Fibroblast of villous mesenchyme (primary cell): ENCODE data around the gene UGT1A8. TPM values are rescaled to one million over a fixed set of nuclear protein-coding genes. Genes with fewer than 3 reads are reported as not detected.
"Not testable (repeated sequence)": the region's sequence is repeated elsewhere in the genome, so short reads cannot be mapped to it uniquely, and the experiment has no call there.

Source experiments
- DNase-seq: peaks from one replicate; pipeline ENCODE4 v3.0.0-alpha.2; 2010; ENCODE audit warnings: low read depth
- H3K4me3 ChIP-seq: 2 replicates; pipeline ENCODE4 v1.5.1; 2011; ENCODE audit warnings: low read depth, mild to moderate bottlenecking, low read length
- total RNA-seq: library from RNA; depleted of rRNA; stranded (reverse); fragments of >200 nt; gene quantifications from 2 replicates; pipeline ENCODE4 v1.2.3, GENCODE V29; 2012
- TF ChIP-seq, protein P1 (sequence below): IDR thresholded peaks from 2 replicates; pipeline ENCODE4 v1.5.1; 2012; ENCODE audit warnings: low read depth, mild to moderate bottlenecking, low read length; ENCODE audit not compliant: insufficient read depth

The UGT1A8 gene
- total RNA-seq, 1 donor, result under 0.01 TPM

- DNase-seq, result peak; percentile 8
- TF ChIP-seq, protein P1, sequence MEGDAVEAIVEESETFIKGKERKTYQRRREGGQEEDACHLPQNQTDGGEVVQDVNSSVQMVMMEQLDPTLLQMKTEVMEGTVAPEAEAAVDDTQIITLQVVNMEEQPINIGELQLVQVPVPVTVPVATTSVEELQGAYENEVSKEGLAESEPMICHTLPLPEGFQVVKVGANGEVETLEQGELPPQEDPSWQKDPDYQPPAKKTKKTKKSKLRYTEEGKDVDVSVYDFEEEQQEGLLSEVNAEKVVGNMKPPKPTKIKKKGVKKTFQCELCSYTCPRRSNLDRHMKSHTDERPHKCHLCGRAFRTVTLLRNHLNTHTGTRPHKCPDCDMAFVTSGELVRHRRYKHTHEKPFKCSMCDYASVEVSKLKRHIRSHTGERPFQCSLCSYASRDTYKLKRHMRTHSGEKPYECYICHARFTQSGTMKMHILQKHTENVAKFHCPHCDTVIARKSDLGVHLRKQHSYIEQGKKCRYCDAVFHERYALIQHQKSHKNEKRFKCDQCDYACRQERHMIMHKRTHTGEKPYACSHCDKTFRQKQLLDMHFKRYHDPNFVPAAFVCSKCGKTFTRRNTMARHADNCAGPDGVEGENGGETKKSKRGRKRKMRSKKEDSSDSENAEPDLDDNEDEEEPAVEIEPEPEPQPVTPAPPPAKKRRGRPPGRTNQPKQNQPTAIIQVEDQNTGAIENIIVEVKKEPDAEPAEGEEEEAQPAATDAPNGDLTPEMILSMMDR, result peak; percentile 45
- H3K4me3 ChIP-seq, result no peak overlapping the region
Observed at GRCh38 chr2:233643128-233643527, 25.7 kb downstream of the UGT1A8 start.

DNA sequence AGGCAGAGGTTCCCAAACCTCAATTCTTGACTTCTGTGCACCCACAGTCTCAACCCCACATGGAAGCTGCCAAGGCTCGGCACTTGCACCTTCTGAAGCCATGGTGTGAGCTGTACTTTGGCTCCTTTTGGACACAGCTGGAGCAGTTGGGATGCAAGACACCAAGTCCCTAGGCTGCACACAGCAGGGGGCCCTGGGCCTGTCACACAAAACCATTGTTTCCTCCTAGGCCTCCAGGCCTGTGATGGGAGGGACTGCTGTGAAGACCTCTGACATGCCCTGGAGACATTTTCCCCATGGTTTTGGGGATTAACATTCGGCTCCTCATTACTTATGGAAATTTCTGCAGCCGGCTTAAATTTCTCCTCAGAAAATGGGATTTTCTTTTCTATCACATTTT, 28.6 kb downstream of the UGT1A8 start:
- H3K4me3 ChIP-seq, DNase-seq: not testable (repeated sequence)

DNA sequence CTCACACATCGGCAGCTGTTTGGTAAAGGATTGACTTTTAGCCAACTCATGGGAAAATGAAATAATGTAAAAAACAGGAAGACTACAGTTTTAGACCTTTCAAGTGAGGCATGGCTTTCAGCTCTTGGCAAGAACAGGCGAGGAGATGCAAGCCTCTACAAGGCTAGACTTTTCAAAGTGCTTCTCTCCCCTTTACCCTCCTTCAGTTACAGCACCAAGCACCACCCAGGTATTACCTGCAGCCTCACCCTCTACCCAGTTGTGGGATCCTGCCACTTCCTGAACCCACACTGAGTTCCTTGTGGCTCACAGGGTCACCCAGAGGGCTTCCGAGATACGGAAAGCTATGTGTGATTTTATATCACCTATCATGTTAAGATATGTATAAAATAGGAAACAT, 33.5 kb downstream of the UGT1A8 start:
- TF ChIP-seq, protein P1, result no peak
- no peak for DNase-seq

GRCh38 chr2:233651430-233651829, 34.0 kb downstream of the UGT1A8 start:
- H3K4me3 ChIP-seq, result no peak overlapping the region
- TF ChIP-seq, protein P1, result no peak
- no peak for DNase-seq

More for the DNA sequence above, 33.5 kb downstream of the UGT1A8 start:
- H3K4me3 ChIP-seq, result no peak overlapping the region

DNA sequence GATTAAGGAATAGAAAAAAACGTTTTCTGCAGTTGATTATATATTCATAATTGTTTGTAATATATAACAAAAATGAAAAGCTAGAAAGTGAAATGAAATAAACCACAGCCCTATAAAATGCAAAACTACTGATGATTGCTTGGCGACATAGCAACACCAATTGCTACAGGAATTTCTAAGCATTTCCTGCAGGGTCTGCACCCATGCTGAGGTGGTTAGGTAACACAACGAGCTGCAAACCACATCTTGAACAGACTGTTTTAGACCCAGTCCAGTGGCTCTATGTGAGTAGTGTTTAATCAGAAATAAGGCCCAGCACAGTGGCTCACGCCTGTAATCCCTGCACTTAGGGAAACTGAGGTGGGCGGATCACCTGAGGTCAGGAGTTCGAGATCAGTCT, 37.1 kb downstream of the UGT1A8 start:
- no peak for DNase-seq
- H3K4me3 ChIP-seq, result no peak overlapping the region
- TF ChIP-seq, protein P1, result no peak

DNA sequence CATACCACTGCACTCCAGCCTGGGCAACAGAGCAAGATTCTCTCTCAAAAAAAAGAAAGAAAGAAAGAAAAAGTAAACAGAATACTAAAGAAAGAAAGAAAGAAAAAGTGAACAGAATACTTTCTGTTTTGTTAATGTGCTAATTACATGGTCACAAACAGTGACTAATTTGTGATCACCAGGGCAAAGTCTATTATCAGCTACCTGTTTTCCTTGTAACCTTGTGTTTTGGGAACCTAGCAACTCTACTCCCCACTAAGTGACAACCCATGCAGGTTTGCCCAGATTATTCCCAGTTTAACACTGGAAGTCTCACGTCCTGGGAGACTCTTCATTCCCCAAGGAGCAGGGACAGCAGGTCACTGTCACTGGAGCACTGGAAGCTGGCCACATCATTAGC, 37.6 kb downstream of the UGT1A8 start:
- TF ChIP-seq, protein P1, result no peak

GRCh38 chr2:233655943-233656342, 38.5 kb downstream of the UGT1A8 start:
- not testable (repeated sequence) for DNase-seq, H3K4me3 ChIP-seq

More for the DNA sequence above, 37.6 kb downstream of the UGT1A8 start:
- H3K4me3 ChIP-seq, result no peak overlapping the region
- DNase-seq, result no peak

DNA sequence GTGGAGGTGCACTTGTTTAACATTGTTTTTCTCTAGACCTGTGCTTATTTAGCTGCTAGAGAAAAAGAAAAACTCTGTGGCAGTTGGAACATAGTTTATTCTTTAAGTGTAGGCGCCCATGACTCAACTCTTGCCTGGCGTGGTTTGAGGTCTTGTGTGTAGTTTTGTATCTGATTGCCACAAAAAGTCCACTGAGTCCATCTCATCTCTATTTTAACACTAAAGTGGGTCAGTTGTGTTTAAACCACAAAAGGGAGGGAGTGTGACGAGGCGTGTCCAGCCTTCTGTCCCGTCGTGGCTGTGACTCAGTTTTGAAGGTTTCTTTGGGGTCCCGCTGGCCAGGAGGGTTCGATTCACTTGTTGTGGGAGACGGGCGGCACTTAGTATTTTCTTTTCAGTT, 39.0 kb downstream of the UGT1A8 start:
- no peak overlapping the region for H3K4me3 ChIP-seq
- TF ChIP-seq, protein P1, result no peak
- DNase-seq, result no peak
